RWPE2 (cell line): Measurements from ENCODE around the gene OCIAD1.

Experiments
- ATAC-seq: fragments of 200-7000 bp; cut with Tn5 transposase; 3 replicates; pipeline ENCODE4 v1.9.1; 2021; ENCODE audit warnings: low read depth
- DNase-seq: peaks from one replicate; pipeline ENCODE4 v3.0.0-alpha.2; 2020; ENCODE audit warnings: low spot score
- H3K27ac ChIP-seq: fragments of 450-650 bp; 2 replicates; pipeline ENCODE4 v1.5.1; 2017; ENCODE audit warnings: mild to moderate bottlenecking; ENCODE audit not compliant: poor library complexity, severe bottlenecking
- H3K27me3 ChIP-seq: fragments of 250-450 bp; sonication (Bioruptor Pico); 2 replicates; pipeline ENCODE4 v1.5.1; 2021; ENCODE audit warnings: mild to moderate bottlenecking, moderate library complexity; ENCODE audit not compliant: insufficient read depth, poor library complexity, severe bottlenecking
- H3K36me3 ChIP-seq: fragments of 250-450 bp; sonication (Bioruptor Pico); 2 replicates; pipeline ENCODE4 v1.5.1; 2020; ENCODE audit warnings: low read depth, mild to moderate bottlenecking, moderate library complexity
- H3K4me1 ChIP-seq: fragments of 250-450 bp; sonication (Bioruptor Pico); 2 replicates; pipeline ENCODE4 v1.5.1; 2021; ENCODE audit warnings: mild to moderate bottlenecking, moderate library complexity; ENCODE audit not compliant: insufficient read depth, poor library complexity, severe bottlenecking
- H3K4me3 ChIP-seq: fragments of 250-450 bp; sonication (Bioruptor Pico); 2 replicates; pipeline ENCODE4 v1.5.1; 2021; ENCODE audit warnings: mild to moderate bottlenecking, moderate library complexity; ENCODE audit not compliant: severe bottlenecking
- H3K9me3 ChIP-seq: fragments of 250-450 bp; sonication (Bioruptor Pico); 2 replicates; pipeline ENCODE4 v1.5.1; 2021; ENCODE audit warnings: mild to moderate bottlenecking, moderate library complexity; ENCODE audit not compliant: severe bottlenecking
- TF ChIP-seq, protein P1 (sequence below): fragments of 450-650 bp; IDR thresholded peaks from one replicate; pipeline ENCODE4 v1.5.1; 2017; ENCODE audit warnings: mild to moderate bottlenecking, moderate library complexity; ENCODE audit not compliant: poor library complexity, severe bottlenecking

Gene OCIAD1

DNA sequence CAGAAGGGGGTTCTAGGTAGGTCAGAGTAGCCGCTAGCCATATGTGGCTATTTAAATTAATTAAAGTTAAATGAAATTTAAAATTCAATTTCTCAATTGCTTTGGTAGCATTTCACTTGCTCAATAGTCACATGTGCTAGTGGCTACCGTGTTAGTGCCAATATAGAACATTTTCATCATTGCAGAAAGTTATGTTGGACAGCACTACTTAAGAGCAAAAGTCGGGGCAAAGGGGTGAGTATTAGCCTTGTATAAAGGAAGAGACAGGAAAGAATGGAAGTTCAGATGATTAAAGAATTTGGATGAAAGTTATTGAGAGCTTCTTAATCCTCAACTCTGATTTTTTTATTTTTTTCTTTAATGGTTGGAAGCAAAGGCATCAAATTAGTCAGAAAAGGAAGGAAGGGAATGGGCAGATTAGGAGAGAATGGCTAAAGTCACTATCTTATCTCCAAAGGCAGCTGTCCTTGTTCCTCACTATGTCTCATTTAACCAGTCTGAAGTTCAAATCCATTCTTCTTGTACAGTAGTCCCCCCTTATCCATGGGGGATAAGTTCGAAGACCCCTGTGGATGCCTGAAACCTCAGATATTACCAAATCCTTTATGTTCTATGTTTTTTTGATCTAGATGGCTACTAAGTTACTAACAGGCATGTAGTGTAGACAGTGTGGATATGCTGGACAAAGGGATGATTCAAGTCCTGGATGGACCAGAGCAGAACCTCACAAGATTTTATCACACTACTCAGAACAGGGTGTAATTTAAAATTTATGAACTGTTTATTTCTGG, 22.9 kb downstream of the OCIAD1 start:
- H3K36me3 ChIP-seq = peaks cover 96% of the 10 kb centered on the region
- H3K4me1 ChIP-seq = no peaks in the 10 kb centered on the region
- no peak overlapping the region for H3K4me3 ChIP-seq
- no peak overlapping the region for H3K27ac ChIP-seq
- no peaks in the 10 kb centered on the region for H3K27me3 ChIP-seq
- DNase-seq (no peak), ATAC-seq (no peak)
- TF ChIP-seq, protein P1, sequence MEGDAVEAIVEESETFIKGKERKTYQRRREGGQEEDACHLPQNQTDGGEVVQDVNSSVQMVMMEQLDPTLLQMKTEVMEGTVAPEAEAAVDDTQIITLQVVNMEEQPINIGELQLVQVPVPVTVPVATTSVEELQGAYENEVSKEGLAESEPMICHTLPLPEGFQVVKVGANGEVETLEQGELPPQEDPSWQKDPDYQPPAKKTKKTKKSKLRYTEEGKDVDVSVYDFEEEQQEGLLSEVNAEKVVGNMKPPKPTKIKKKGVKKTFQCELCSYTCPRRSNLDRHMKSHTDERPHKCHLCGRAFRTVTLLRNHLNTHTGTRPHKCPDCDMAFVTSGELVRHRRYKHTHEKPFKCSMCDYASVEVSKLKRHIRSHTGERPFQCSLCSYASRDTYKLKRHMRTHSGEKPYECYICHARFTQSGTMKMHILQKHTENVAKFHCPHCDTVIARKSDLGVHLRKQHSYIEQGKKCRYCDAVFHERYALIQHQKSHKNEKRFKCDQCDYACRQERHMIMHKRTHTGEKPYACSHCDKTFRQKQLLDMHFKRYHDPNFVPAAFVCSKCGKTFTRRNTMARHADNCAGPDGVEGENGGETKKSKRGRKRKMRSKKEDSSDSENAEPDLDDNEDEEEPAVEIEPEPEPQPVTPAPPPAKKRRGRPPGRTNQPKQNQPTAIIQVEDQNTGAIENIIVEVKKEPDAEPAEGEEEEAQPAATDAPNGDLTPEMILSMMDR = no peak
- H3K9me3 ChIP-seq = no peaks in the 10 kb centered on the region

DNA sequence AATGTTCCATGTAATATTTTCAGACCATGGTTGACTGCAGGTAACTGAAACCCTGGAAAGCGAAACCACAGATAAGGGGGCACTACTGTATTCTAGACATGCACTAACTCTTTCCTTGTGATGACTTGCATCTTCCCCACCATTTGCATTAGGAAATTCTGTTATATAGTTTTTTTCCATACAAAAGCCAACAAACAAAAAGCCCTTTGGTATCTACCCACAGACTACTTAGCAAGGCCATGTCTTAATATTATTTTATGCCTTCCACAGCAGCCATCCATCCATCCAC, 23.5 kb downstream of the OCIAD1 start:
- no peak for ATAC-seq
- TF ChIP-seq, protein P1 = no peak
- peaks cover 94% of the 10 kb centered on the region for H3K36me3 ChIP-seq
- H3K27ac ChIP-seq = no peak overlapping the region
- H3K9me3 ChIP-seq = no peaks in the 10 kb centered on the region
- no peaks in the 10 kb centered on the region for H3K4me1 ChIP-seq
- H3K27me3 ChIP-seq = no peaks in the 10 kb centered on the region
- no peak for DNase-seq
- no peak overlapping the region for H3K4me3 ChIP-seq

DNA sequence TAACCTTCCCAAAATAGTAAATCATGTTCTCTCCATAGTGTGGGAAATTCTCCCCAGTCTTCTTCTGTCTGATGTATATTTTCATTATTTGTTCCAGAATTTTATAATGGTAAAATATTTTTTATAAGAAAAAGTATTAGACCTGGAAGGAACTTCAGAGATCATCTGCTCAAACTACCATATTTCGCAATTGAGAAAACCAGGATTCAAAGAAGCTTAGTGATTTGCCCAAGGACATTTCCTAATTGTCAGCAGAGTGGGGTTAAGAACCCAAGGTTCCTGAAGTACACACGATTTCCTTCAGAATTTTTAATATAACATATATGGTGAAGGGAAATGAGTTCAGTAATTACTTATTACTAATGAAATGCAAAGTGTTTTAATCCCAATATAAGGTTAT, 24.1 kb downstream of the OCIAD1 start:
- Histone ChIP-seq H3K4me1 (no peaks in the 10 kb centered on the region), H3K4me3 (no peak overlapping the region), H3K36me3 (peaks cover 94% of the 10 kb centered on the region), H3K27ac (no peak overlapping the region), H3K27me3 (no peaks in the 10 kb centered on the region), H3K9me3 (no peaks in the 10 kb centered on the region)
- DNase-seq = no peak
- no peak for ATAC-seq
- TF ChIP-seq, protein P1 = no peak

DNA sequence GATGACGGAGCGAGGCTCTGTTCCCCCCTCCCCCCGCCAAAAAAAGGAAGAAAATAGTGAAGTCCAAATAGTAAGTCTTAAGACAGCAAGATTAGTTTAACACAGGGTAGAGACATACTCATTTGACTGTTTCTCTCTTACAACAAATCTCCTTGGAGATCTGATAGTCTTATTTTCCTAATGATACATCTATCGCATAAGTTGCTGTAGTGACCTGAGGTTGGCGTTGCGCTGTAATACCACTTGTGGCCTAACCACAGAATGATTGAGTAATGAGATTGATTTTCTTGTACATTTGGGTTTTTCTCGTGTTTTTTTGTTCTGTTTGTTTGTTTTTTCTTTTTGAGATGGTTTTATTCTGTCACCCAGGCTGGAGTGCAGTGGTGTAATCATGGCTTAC, 27.2 kb downstream of the OCIAD1 start:
- Histone ChIP-seq H3K27me3 (no peaks in the 10 kb centered on the region), H3K27ac (no peak overlapping the region), H3K4me3 (no peak overlapping the region), H3K9me3 (no peaks in the 10 kb centered on the region), H3K36me3 (peaks cover 74% of the 10 kb centered on the region), H3K4me1 (no peaks in the 10 kb centered on the region)
- TF ChIP-seq, protein P1 = no peak
- ATAC-seq = no peak
- no peak for DNase-seq

DNA sequence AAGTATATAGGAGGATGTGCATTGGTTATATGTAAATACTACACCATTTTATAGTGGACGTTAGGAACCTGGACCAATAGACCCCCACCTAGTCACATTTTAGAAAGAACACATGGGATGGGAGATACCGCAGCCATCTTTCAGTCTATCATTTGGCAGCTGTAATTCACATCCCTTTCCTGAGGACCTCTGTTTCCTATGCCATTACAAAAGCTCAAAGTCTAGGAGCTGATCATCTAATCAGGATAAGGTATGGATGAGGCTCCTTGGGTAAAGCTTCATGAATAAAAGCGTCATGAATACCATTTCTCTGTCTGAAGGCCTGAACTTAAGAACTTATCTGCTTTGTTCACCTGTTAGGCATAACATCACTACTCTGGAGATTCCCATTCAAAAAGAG, 31.1 kb downstream of the OCIAD1 start:
- TF ChIP-seq, protein P1 = no peak
- peaks cover 37% of the 10 kb centered on the region for H3K36me3 ChIP-seq
- DNase-seq = no peak
- H3K27me3 ChIP-seq = no peaks in the 10 kb centered on the region
- no peaks in the 10 kb centered on the region for H3K4me1 ChIP-seq
- no peaks in the 10 kb centered on the region for H3K9me3 ChIP-seq
- H3K27ac ChIP-seq = no peak overlapping the region
- ATAC-seq = no peak
- H3K4me3 ChIP-seq = no peak overlapping the region
